Neural cell (in vitro differentiated cells): ENCODE data around the gene TMEM44.

Experiments used
- EP300 ChIP-seq: fragments of 450-650 bp; conservative IDR thresholded peaks from 2 replicates; pipeline ENCODE4 v1.6.1; 2014; ENCODE audit warnings: antibody characterized with exemption, mild to moderate bottlenecking, moderate library complexity; ENCODE audit not compliant: poor library complexity, severe bottlenecking
- EZH2 ChIP-seq: fragments of 200-600, 300-800 bp; shearing (Covaris generic), sonication (generic); IDR thresholded peaks from 2 replicates; pipeline ENCODE4 v1.6.1; 2014; ENCODE audit warnings: antibody characterized with exemption, low read length, borderline replicate concordance, mild to moderate bottlenecking; ENCODE audit not compliant: insufficient read depth, poor library complexity, severe bottlenecking
- MXI1 ChIP-seq: fragments of 450-650 bp; conservative IDR thresholded peaks from 2 replicates; pipeline ENCODE4 v1.6.1; 2014; ENCODE audit warnings: antibody characterized with exemption, mild to moderate bottlenecking; ENCODE audit not compliant: poor library complexity, severe bottlenecking
- POLR2AphosphoS5 ChIP-seq: IDR thresholded peaks from 2 replicates; pipeline ENCODE4 v1.6.1; 2012
- RAD21 ChIP-seq: fragments of 450-650 bp; conservative IDR thresholded peaks from 2 replicates; pipeline ENCODE4 v1.6.1; 2014; ENCODE audit warnings: antibody characterized with exemption, mild to moderate bottlenecking, moderate library complexity
- REST ChIP-seq: IDR thresholded peaks from 2 replicates; pipeline ENCODE4 v1.6.1; 2012; ENCODE audit warnings: borderline replicate concordance
- SMC3 ChIP-seq: fragments of 450-650 bp; conservative IDR thresholded peaks from 2 replicates; pipeline ENCODE4 v1.6.1; 2014; ENCODE audit warnings: antibody characterized with exemption, mild to moderate bottlenecking, moderate library complexity; ENCODE audit not compliant: poor library complexity
- TF ChIP-seq, protein P1 (sequence below): fragments of 450-650 bp; IDR thresholded peaks from 2 replicates; pipeline ENCODE4 v1.5.1; 2014; ENCODE audit warnings: antibody characterized with exemption, mild to moderate bottlenecking, moderate library complexity; ENCODE audit not compliant: poor library complexity, severe bottlenecking

- TF ChIP-seq EZH2 (no peak), REST (no peak), SMC3 (no peak), MXI1 (no peak), POLR2AphosphoS5 (no peak), RAD21 (no peak), EP300 (no peak)
- TF ChIP-seq, protein P1, sequence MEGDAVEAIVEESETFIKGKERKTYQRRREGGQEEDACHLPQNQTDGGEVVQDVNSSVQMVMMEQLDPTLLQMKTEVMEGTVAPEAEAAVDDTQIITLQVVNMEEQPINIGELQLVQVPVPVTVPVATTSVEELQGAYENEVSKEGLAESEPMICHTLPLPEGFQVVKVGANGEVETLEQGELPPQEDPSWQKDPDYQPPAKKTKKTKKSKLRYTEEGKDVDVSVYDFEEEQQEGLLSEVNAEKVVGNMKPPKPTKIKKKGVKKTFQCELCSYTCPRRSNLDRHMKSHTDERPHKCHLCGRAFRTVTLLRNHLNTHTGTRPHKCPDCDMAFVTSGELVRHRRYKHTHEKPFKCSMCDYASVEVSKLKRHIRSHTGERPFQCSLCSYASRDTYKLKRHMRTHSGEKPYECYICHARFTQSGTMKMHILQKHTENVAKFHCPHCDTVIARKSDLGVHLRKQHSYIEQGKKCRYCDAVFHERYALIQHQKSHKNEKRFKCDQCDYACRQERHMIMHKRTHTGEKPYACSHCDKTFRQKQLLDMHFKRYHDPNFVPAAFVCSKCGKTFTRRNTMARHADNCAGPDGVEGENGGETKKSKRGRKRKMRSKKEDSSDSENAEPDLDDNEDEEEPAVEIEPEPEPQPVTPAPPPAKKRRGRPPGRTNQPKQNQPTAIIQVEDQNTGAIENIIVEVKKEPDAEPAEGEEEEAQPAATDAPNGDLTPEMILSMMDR: no peak
These were observed 14.5 kb upstream of the TMEM44 start for GRCh38 chr3:194647747-194648146.
